H1 (cell line): ENCODE measurements around the gene BPI. TPM values are rescaled to one million over a fixed set of nuclear protein-coding genes. Genes with fewer than 3 reads are reported as not detected.

Experiments used
- CTCF ChIA-PET: fragments of 300-600 bp; sonication (Branson Sonifier 250); formaldehyde crosslinking; loops from one replicate; lab custom pipeline; 2021; ENCODE audit not compliant: partially characterized antibody; lab: Charles Lee
- POLR2A ChIA-PET: fragments of 300-600 bp; sonication (Branson Sonifier 250); formaldehyde crosslinking; loops from one replicate; lab custom pipeline; 2021; ENCODE audit warnings: inconsistent platforms; ENCODE audit not compliant: partially characterized antibody; lab: Charles Lee
- DNase-seq, 2 experiments: peaks; one replicate each; pipeline versions ENCODE4 v3.0.0 to v3.0.0-alpha.2; 2010 to 2022; ENCODE audit warnings: low spot score in 2 of 2, low read depth in 1 of 2, mixed read lengths in 1 of 2
- FAIRE-seq: peaks from 2 replicates; lab custom pipeline; 2011; peaks lifted over from hg19 to GRCh38; lab: Jason Lieb, UNC
- H2AFZ ChIP-seq: 2 replicates; pipeline ENCODE4 v1.8.1; 2012; ENCODE audit warnings: low read length, inconsistent platforms
- H2AK5ac ChIP-seq: 2 replicates; pipeline ENCODE4 v1.6.1; 2013; ENCODE audit warnings: low read depth, low read length
- H2BK120ac ChIP-seq: replicated peaks from 2 replicates; pipeline ENCODE3; 2013; ENCODE audit warnings: low read depth, low read length, inconsistent platforms
- H2BK12ac ChIP-seq: 2 replicates; pipeline ENCODE4 v1.6.1; 2013; ENCODE audit warnings: low read depth, low read length
- H2BK15ac ChIP-seq: 2 replicates; pipeline ENCODE4 v1.6.1; 2013; ENCODE audit warnings: low read length
- H2BK20ac ChIP-seq: 2 replicates; pipeline ENCODE4 v1.6.1; 2013; ENCODE audit warnings: low read length
- H2BK5ac ChIP-seq: 2 replicates; pipeline ENCODE4 v1.6.1; 2013; ENCODE audit warnings: low read depth, low read length
- H3K14ac ChIP-seq: 2 replicates; pipeline ENCODE4 v1.6.1; 2013; ENCODE audit warnings: inconsistent platforms; ENCODE audit not compliant: insufficient read length
- H3K18ac ChIP-seq: 2 replicates; pipeline ENCODE4 v1.6.1; 2013; ENCODE audit warnings: low read length; ENCODE audit errors: extremely low read depth
- H3K23ac ChIP-seq: 2 replicates; pipeline ENCODE4 v1.6.1; 2013; ENCODE audit warnings: inconsistent platforms; ENCODE audit not compliant: insufficient read length
- H3K23me2 ChIP-seq: 2 replicates; pipeline ENCODE4 v1.6.1; 2013; ENCODE audit warnings: low read depth, low read length
- H3K27ac ChIP-seq: 2 replicates; pipeline ENCODE4 v1.6.1; 2011; ENCODE audit warnings: low read depth, low read length, inconsistent platforms
- H3K27me3 ChIP-seq, 4 experiments: replicated peaks in 1 of 4; 1 replicate in 1 of 4; 2 replicates in 3 of 4; pipeline versions ENCODE4 v1.6.1 to v1.8.1; 2011 to 2013; ENCODE audit warnings: low read length in 3 of 4, mild to moderate bottlenecking in 3 of 4, inconsistent platforms in 2 of 4, mixed read lengths in 2 of 4, moderate library complexity in 1 of 4; ENCODE audit not compliant: control insufficient read depth in 3 of 4, insufficient read depth in 3 of 4; ENCODE audit errors: extremely low read depth in 1 of 4
- H3K36me3 ChIP-seq, 4 experiments: 2 replicates each; pipeline versions ENCODE4 v1.6.1 to v1.8.1; 2011 to 2013; ENCODE audit warnings: mild to moderate bottlenecking in 4 of 4, low read length in 3 of 4, moderate library complexity in 2 of 4, control low read depth in 1 of 4, inconsistent platforms in 1 of 4; ENCODE audit not compliant: insufficient read depth in 4 of 4, control insufficient read depth in 2 of 4
- H3K4ac ChIP-seq: replicated peaks from 2 replicates; pipeline ENCODE3; 2013; ENCODE audit warnings: low read length, low read depth, mixed read lengths, inconsistent platforms; ENCODE audit not compliant: insufficient read length
- H3K4me1 ChIP-seq, 4 experiments: replicated peaks in 1 of 4; 1 replicate in 1 of 4; 2 replicates in 3 of 4; pipeline versions ENCODE4 v1.6.1 to v1.8.1; 2011 to 2013; ENCODE audit warnings: low read length in 3 of 4, inconsistent platforms in 2 of 4, mixed read lengths in 1 of 4; ENCODE audit not compliant: insufficient read depth in 4 of 4, control insufficient read depth in 3 of 4
- H3K4me2 ChIP-seq, 2 experiments: 2 replicates each; pipeline versions ENCODE4 v1.6.1 to v1.8.1; 2011 to 2013; ENCODE audit warnings: low read depth in 2 of 2, low read length in 2 of 2, control low read depth in 1 of 2, inconsistent platforms in 1 of 2, mild to moderate bottlenecking in 1 of 2; ENCODE audit not compliant: insufficient read depth in 1 of 2
- H3K4me3 ChIP-seq, 4 experiments: fragments of 200-600, 300-600 bp in 1 of 4; sonication (generic), shearing (Covaris generic), sonication (Bioruptor Twin) in 1 of 4; 2 replicates each; pipeline versions ENCODE4 v1.5.1 to v1.8.1; 2011 to 2016; ENCODE audit warnings: low read length in 4 of 4, low read depth in 3 of 4, control low read depth in 2 of 4, inconsistent platforms in 2 of 4, mild to moderate bottlenecking in 2 of 4, mixed read lengths in 1 of 4, moderate library complexity in 1 of 4; ENCODE audit not compliant: insufficient read depth in 2 of 4; ENCODE audit errors: extremely low read depth in 1 of 4
- H3K56ac ChIP-seq: replicated peaks from 2 replicates; pipeline ENCODE3; 2013; ENCODE audit warnings: low read depth, mild to moderate bottlenecking, mixed read lengths, low read length, inconsistent platforms; ENCODE audit not compliant: insufficient read length
- H3K79me1 ChIP-seq: 2 replicates; pipeline ENCODE4 v1.6.1; 2013; ENCODE audit warnings: low read depth, low read length, control low read depth
- H3K79me2 ChIP-seq, 2 experiments: 2 replicates each; pipeline versions ENCODE4 v1.6.1 to v1.8.1; 2012 to 2013; ENCODE audit warnings: low read length in 2 of 2, mild to moderate bottlenecking in 2 of 2, inconsistent platforms in 1 of 2; ENCODE audit not compliant: insufficient read depth in 2 of 2, control insufficient read depth in 1 of 2
- H3K9ac ChIP-seq, 4 experiments: replicated peaks in 1 of 4; 1 replicate in 1 of 4; 2 replicates in 3 of 4; pipeline versions ENCODE4 v1.6.1 to v1.8.1; 2011 to 2013; ENCODE audit warnings: low read depth in 3 of 4, low read length in 3 of 4, control low read depth in 2 of 4, mild to moderate bottlenecking in 2 of 4, moderate library complexity in 2 of 4, inconsistent platforms in 1 of 4; ENCODE audit errors: extremely low read depth in 1 of 4
- H3K9me3 ChIP-seq, 2 experiments: 2 replicates each; pipeline versions ENCODE4 v1.6.1 to v1.8.1; 2012 to 2013; ENCODE audit warnings: mild to moderate bottlenecking in 2 of 2, moderate library complexity in 2 of 2, control low read depth in 1 of 2, inconsistent platforms in 1 of 2, low read depth in 1 of 2, low read length in 1 of 2, mixed read lengths in 1 of 2; ENCODE audit not compliant: insufficient read depth in 2 of 2
- H4K20me1 ChIP-seq, 2 experiments: replicated peaks in 1 of 2; 2 replicates each; pipeline versions ENCODE3 to v1.8.1; 2011 to 2013; ENCODE audit warnings: inconsistent platforms in 2 of 2, low read length in 2 of 2, mild to moderate bottlenecking in 1 of 2; ENCODE audit not compliant: insufficient read depth in 2 of 2, control insufficient read depth in 1 of 2
- H4K5ac ChIP-seq: 2 replicates; pipeline ENCODE4 v1.6.1; 2013; ENCODE audit warnings: low read length, low read depth, mixed read lengths, inconsistent platforms; ENCODE audit not compliant: insufficient read length
- H4K8ac ChIP-seq: 2 replicates; pipeline ENCODE4 v1.8.0; 2013; ENCODE audit warnings: mild to moderate bottlenecking, moderate library complexity, low read length, inconsistent platforms; ENCODE audit not compliant: insufficient read depth; ENCODE audit errors: extremely low read depth
- H4K91ac ChIP-seq: replicated peaks from 2 replicates; pipeline ENCODE3; 2013; ENCODE audit warnings: low read length, mixed read lengths, inconsistent platforms; ENCODE audit not compliant: insufficient read length
- RAD21 ChIP-seq, 2 experiments: IDR thresholded peaks in 1 of 2; conservative IDR thresholded peaks in 1 of 2; 2 replicates each; pipeline ENCODE4 v1.6.1; 2011; ENCODE audit warnings: low read depth in 2 of 2, low read length in 2 of 2, improper control_type of control experiment in 1 of 2, inconsistent platforms in 1 of 2, mild to moderate bottlenecking in 1 of 2, moderate library complexity in 1 of 2
- TAF1 ChIP-seq: IDR thresholded peaks from 2 replicates; pipeline ENCODE4 v1.6.1; 2011; ENCODE audit warnings: mild to moderate bottlenecking, low read depth, low read length
- WGBS, 2 experiments: shearing (Covaris generic) in 1 of 2; methylation state at CpG; one replicate each; pipeline versions ENCODE4 v1.1.6 to v1.1.7; 2013 to 2015; ENCODE audit warnings: low lambda C conversion rate in 2 of 2, mixed read lengths in 2 of 2, inconsistent platforms in 1 of 2, low coverage in 1 of 2, missing lambda C conversion rate in 1 of 2; ENCODE audit not compliant: insufficient replicate concordance in 2 of 2, insufficient coverage in 1 of 2, insufficient read length in 1 of 2; ENCODE audit errors: extremely low coverage in 1 of 2, missing lambda C conversion rate in 1 of 2; 5-methylcytosine and 5-hydroxymethylcytosine counted together
- polyA plus RNA-seq, 7 experiments: library from polyadenylated mRNA; depleted of rRNA in 3 of 7; stranded (reverse) in 5 of 7; unstranded in 2 of 7; fragments of >200 nt in 5 of 7; fragments of 200-250 nt in 2 of 7; gene quantifications; 1 replicate in 5 of 7; 2 replicates in 1 of 7; 4 replicates in 1 of 7; pipeline versions ENCODE4 v1.2.1 to v1.2.3, GENCODE V29; 2011 to 2013; ENCODE audit warnings: missing spikeins in 2 of 7, mixed read lengths in 2 of 7
- total RNA-seq: library from RNA; stranded (reverse); fragmentation: NEBNext Ultra II Directional; extraction: Animal tissue kit (Norgen Biotek cat#: 25700); gene quantifications from 2 replicates; pipeline ENCODE4 v1.2.1, GENCODE V29; 2021

BPI gene
- total and polyA plus RNA-seq, 2 of the 8 experiments (the other 6 are each of a cell fraction or from before 2014, with no cell fraction given): not detected

GRCh38 chr20:38363004-38363747 lies 59.2 kb downstream of the BPI start:
- Histone ChIP-seq H2BK5ac (no peak overlapping the region), H3K56ac (no peak overlapping the region), H2BK120ac (no peak overlapping the region), H3K4me1 (no peaks in the 10 kb centered on the region), H4K8ac (no peak overlapping the region), H2BK20ac (no peak overlapping the region), H3K18ac (no peak overlapping the region), H2BK12ac (no peak overlapping the region), H3K23ac (no peak overlapping the region), H3K27ac (no peak overlapping the region), H4K5ac (no peak overlapping the region), H3K23me2 (no peaks in the 10 kb centered on the region), H3K4me2 (no peak overlapping the region), H3K4ac (no peak overlapping the region), H4K20me1 (no peaks in the 10 kb centered on the region), H3K4me3 (no peak overlapping the region), H2BK15ac (0 out of 2 replicates have a peak overlapping the region, but pooled peaks have one; percentile 61), H3K36me3 (no peaks in the 10 kb centered on the region), H3K79me1 (no peaks in the 10 kb centered on the region), H3K9ac (no peak overlapping the region), H3K9me3 (no peaks in the 10 kb centered on the region), H3K79me2 (no peaks in the 10 kb centered on the region), H3K27me3 (no peaks in the 10 kb centered on the region), H2AFZ (no peak overlapping the region), H3K14ac (no peak overlapping the region), H2AK5ac (no peak overlapping the region), H4K91ac (no peak overlapping the region)
- POLR2A ChIA-PET: interaction anchor here (1.3 to 2.0 kb wide), 2 partner anchors 21 to 63 kb away, joined by 3 to 4 read pairs; no protein-coding TSS in a partner anchor
- DNase-seq: no peak
- CTCF ChIA-PET: interaction anchor here (0.9 to 22.1 kb wide), 9 partner anchors 8 to 223 kb away, joined by 3 to 390 read pairs (median 4); partner anchors contain the start of gene LBP
- WGBS, 2 experiments: 96% methylated on average over 8 of the region's 8 CpGs; no CpG with 5 or more reads in 1 of the 2 experiments
- FAIRE-seq: no peak
- no peak for TF ChIP-seq RAD21 (IDR thresholded peaks at IDR 0.05 in 1 of 2, conservative IDR thresholded peaks at IDR 0.05 in 1 of 2; ENCODE audit: low read depth in 2 of 2, low read length in 2 of 2)
- no peak for TF ChIP-seq TAF1
